ENCODE results near the gene SFXN1. TPM values are rescaled to one million over a fixed set of nuclear protein-coding genes. Genes with fewer than 3 reads are reported as not detected.

SFXN1 gene
- total and polyA plus RNA-seq, 12 donors, result 10.1 to 142 (median 57.6) TPM

DNA sequence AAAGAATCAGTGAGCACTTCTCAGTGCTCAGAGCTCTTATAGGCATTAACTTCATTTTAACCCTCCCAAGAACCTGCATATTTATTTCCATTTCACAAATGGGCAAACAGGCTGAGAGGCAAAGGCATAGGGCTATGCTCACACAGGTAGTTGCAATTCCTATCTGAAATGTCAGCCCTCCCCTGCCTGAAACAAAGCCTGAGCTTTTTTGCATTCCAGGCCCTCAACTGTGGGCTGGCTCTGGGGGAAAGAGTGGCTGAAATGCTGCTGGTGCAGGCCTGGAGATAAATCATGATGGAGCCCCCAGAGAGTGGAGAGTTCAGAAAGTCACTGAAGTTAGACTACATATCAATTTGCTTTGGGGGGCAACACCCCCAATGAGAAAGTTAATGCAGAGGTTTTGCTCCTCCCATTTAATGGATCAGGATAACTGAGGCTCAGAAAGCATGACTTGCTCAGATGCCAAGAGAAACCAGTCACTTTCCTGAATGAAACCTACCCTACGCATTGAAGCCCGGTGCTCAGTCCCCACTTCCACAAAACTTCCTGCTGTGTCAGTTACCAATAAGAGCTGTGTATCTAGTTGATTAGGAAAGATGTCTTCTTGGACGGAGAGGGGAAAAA, 40.0 kb upstream of the SFXN1 start:
- TF ChIP-seq CTCF (IDR thresholded peaks at IDR 0.05) (no peak), POLR2A (IDR thresholded peaks at IDR 0.05) (no peak)
- no peaks in the 10 kb centered on the region for H3K9me3 ChIP-seq (replicated peaks in 1 of 3)
- no peak overlapping the region for H3K27ac ChIP-seq
- no peaks in the 10 kb centered on the region for H3K4me1 ChIP-seq (replicated peaks in 1 of 2)
- H3K27me3 ChIP-seq, result no peaks in the 10 kb centered on the region
- DNase-seq, result no peak
- WGBS, 4 donors, result 67 to 80% (median 76%) methylated on average over 3 of the region's 3 CpGs
- intact Hi-C loops (cut with DNase I), result no loop called here
- no peak overlapping the region for H3K4me3 ChIP-seq
- H3K36me3 ChIP-seq (replicated peaks in 1 of 2), result no peaks in the 10 kb centered on the region

DNA sequence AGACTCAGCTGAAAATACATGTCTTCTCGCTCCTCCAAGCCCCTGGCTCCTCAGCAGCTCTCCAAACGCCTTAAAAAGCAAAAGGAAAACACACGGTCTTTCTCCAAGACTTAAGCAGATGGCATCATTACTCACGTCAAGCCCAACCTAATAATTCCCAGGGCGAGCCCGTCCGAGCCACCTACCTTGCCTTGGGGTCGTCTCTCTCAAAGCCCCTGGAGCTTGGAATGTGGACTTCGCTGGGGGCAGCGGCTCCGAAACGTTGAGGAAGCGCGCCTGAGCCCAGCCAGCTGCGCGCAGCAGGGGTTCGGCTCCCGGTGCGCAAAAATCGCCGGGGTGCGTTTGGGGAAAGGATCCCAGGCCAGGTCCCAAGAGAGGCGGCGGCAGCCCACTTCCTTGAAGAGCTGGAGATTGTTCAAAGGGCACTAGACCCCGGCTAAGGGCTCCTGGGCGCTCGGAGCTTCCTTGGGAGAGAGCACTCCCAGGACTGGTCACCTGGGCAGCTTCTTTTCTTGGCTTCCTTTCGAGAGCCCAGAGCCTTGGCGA, 34.8 kb upstream of the SFXN1 start:
- H3K9me3 ChIP-seq (replicated peaks in 1 of 3), result no peaks in the 10 kb centered on the region
- peaks cover 27% of the 10 kb centered on the region for H3K27me3 ChIP-seq
- H3K27ac ChIP-seq, result no peak overlapping the region
- 5 to 32% (median 6%) methylated on average over 4 to 29 of the region's 29 CpGs for WGBS, 4 donors
- peaks cover 0 to 11% of the 10 kb centered on the region in 2 donors for H3K4me1 ChIP-seq (replicated peaks in 1 of 2)
- DNase-seq, result no peak
- TF ChIP-seq CTCF (IDR thresholded peaks at IDR 0.05) (no peak), POLR2A (IDR thresholded peaks at IDR 0.05) (no peak)
- no peaks in the 10 kb centered on the region for H3K36me3 ChIP-seq (replicated peaks in 1 of 2)
- peak overlapping the region in 1 of 4 donors; percentile 48 for H3K4me3 ChIP-seq
- intact Hi-C loops (cut with DNase I), result loop anchor here (2.0 to 5.0 kb wide), 2 partner anchors 491 to 493 kb away; no protein-coding TSS in a partner anchor

DNA sequence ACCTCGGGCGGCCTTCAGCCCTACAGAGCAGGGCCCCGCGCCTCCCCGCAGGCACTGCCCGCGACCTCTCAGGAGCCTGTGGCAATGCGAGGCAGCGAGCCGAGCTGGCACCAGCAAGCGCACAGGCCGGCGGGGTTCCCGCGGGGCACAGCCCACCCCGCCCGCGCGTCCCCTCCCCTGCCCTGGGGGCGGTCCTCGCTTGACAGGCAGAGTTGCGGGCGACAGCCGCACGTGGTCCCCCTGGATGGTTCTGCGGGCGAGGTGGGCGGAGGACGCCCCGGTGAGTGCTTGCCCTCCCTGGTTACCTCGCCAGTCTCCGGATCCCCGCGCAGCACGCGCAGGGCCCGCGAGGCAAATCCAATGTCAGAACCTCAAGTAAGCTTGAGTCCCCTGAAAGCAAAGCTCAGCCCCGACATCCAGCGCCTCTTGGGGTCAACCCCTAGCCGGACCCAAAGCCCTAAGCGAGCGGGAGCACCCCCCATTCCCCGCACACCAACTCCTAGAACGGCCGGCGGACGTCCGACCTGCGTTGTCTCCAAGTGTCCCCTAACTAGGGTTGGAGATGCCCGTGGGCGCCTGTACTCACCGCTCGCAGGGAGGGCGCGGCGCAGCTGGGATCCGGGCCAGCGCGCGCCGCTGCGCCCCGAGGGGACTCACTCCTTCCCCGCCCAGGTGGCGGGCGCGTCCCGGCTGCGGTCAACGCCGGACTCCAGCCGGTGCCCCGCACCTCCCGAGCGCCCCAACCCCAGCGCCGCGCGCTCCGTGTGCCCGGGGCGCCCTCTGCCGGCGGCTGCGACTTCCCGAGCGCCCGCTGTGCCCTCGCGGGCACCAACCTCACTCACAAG, 34.1 kb upstream of the SFXN1 start, which contains the start of gene DRD1:
Gene DRD1 (minus strand): TSS at position 123 of the 845 bp plus-strand sequence. CDS start 1,083 bp downstream, outside the sequence.
- peaks cover 0 to 11% of the 10 kb centered on the region in 2 donors for H3K4me1 ChIP-seq (replicated peaks in 1 of 2)
- DNase-seq, result peak in 4 of 7 donors; percentile 23 to 49 (median 36)

More for the DNA sequence above, 34.1 kb upstream of the SFXN1 start, which contains the start of gene DRD1:
- H3K27ac ChIP-seq, result no peak within 1 kb of the TSS
- WGBS, 4 donors, result 0 to 1% (median 1%) methylated on average over 29 to 91 of the region's 91 CpGs; no CpG with 5 or more reads in 1 of the 4 donors
- H3K9me3 ChIP-seq (replicated peaks in 1 of 3), result no peaks in the 10 kb centered on the region
- intact Hi-C loops (cut with DNase I), result loop anchor here (2.0 to 5.0 kb wide), 2 partner anchors 492 to 493 kb away; no protein-coding TSS in a partner anchor
- TF ChIP-seq CTCF (IDR thresholded peaks at IDR 0.05) (peak in 5 of 6 experiments; percentile 13 to 78 (median 67)), POLR2A (IDR thresholded peaks at IDR 0.05) (no peak)
- peaks cover 31% of the 10 kb centered on the region for H3K27me3 ChIP-seq
- no peaks in the 10 kb centered on the region for H3K36me3 ChIP-seq (replicated peaks in 1 of 2)
- H3K4me3 ChIP-seq, result peak within 1 kb of the TSS in 1 of 4 donors; percentile 48

All from adrenal gland (tissue), 12 donors.